GM12865 (cell line): ENCODE measurements around the gene PDPK1.

Experiments used
- DNase-seq: peaks from one replicate; pipeline ENCODE4 v3.0.0; 2010; ENCODE audit warnings: low read depth
- H3K4me3 ChIP-seq: 2 replicates; pipeline ENCODE4 v1.5.1; 2011; ENCODE audit warnings: mild to moderate bottlenecking, low read depth, low read length, control low read depth
- TF ChIP-seq, protein P1 (sequence below): IDR thresholded peaks from 2 replicates; pipeline ENCODE4 v1.5.1; 2011; ENCODE audit warnings: low read length, control low read depth, low read depth, inconsistent platforms; ENCODE audit not compliant: insufficient read depth; ENCODE audit errors: missing control alignments

Gene PDPK1

DNA sequence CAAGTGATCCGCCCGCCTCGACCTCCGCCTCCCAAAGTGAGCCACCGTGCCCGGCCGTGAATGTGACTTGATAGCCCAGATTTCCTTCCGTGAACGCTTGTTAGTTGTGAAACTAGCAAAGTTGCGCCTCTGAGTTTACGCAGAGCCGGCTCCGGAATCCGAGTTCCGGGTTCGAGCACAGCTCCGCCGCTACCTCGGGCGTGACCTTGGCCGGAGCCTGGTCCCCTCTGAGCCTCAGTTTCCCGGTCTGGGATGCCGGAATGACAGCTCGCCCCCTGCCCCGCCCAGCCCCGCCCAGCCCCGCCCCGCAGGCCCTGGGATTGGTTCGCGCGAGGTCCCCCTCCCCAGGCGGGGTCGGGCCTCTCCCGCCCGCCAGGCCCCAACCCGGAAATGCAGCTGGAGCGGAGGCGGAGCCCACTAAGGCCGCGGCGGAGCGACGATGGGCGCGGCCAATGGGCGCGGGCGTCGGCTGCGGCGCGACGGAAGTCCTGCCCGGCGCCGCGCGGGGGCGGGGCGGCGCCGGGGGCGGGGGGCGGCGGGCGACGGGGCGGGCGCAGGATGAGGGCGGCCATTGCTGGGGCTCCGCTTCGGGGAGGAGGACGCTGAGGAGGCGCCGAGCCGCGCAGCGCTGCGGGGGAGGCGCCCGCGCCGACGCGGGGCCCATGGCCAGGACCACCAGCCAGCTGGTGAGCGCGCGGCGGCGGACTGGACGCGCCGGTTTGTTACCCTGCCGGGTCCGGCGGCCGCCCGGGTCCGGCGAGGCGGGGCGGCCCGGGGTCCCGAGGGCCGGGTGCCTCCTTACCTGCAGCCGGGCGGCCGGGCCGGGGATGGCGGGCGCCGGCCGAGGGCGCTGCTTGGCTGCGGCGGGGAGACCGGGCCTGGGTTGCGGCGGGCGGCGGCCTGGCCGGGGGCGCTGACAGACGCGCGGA lies at the start of gene PDPK1:
PDPK1 (plus strand) TSS at position 571 of the 929 bp plus-strand sequence; CDS start at position 663, 92 bp downstream.
- DNase-seq = peak; percentile 98
- TF ChIP-seq, protein P1, sequence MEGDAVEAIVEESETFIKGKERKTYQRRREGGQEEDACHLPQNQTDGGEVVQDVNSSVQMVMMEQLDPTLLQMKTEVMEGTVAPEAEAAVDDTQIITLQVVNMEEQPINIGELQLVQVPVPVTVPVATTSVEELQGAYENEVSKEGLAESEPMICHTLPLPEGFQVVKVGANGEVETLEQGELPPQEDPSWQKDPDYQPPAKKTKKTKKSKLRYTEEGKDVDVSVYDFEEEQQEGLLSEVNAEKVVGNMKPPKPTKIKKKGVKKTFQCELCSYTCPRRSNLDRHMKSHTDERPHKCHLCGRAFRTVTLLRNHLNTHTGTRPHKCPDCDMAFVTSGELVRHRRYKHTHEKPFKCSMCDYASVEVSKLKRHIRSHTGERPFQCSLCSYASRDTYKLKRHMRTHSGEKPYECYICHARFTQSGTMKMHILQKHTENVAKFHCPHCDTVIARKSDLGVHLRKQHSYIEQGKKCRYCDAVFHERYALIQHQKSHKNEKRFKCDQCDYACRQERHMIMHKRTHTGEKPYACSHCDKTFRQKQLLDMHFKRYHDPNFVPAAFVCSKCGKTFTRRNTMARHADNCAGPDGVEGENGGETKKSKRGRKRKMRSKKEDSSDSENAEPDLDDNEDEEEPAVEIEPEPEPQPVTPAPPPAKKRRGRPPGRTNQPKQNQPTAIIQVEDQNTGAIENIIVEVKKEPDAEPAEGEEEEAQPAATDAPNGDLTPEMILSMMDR = no peak
- peak within 1 kb of the TSS; percentile 64 for H3K4me3 ChIP-seq

DNA sequence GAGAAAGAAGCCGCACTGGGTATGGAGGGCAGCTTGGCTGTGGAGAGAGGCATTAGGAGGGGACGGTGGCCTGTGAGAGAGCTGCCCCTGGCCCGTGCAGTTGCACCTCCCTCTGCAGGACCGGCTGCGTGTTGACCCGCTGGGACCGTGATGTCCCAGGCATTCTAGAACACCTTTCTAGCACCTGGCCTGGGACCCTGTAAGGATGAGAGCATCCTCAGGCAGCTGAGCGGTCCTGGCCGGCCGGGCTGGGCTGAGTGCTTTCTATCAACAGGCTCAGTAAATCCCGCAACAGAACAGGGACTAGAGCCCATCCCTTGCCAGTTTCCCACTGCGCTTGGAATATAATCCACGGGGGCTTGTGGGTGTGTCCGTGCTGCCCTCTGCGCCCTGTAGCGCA lies 48.2 kb upstream of the PDPK1 start:
- TF ChIP-seq, protein P1 = no peak
- H3K4me3 ChIP-seq = no peak overlapping the region
- no peak for DNase-seq

DNA sequence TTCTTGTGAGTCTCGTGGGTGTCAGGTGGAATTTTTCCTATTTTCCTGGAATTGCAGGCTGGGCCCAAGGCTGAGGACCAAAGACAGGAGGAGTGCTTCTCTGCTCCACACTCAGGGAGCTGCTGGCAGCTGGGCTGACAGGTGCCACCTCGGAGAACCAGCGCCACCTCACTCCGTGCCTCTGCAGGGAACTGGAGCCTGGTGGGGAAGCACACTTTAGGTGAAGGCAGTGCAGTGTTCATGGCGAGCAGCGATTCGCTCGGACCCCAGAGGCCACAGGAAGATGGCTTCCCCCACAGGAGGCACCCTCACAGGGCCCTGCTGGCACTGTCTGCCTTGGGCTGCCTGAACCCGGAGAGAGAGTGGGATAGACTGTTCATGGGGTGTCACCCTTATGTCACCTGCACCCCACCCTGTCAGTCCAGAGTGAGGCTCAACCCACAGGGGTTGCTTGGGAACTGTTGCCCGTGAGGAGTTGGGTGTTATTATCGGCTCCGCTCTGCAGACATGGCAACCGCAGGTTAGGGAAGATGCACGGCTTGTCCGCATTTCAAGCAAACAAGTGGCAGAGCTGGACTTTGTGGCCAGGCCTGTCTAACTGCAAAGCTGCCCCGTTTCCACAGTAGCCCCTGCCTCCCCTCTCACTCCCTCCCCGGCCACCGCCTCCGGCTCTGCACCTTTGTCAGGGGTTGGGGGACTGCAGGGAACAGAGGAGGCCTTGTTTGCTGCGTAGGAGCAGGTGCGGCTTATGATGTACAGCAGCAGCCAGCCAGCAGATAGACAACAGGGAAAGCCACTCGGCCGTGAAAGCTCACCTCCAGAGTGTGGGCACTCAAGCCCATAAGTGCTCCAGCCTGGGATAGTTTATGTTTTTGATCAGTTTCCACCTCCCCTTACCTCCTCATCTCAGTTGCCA lies 47.4 kb upstream of the PDPK1 start:
- TF ChIP-seq, protein P1 = no peak
- no peak for DNase-seq
- H3K4me3 ChIP-seq = no peak overlapping the region

DNA sequence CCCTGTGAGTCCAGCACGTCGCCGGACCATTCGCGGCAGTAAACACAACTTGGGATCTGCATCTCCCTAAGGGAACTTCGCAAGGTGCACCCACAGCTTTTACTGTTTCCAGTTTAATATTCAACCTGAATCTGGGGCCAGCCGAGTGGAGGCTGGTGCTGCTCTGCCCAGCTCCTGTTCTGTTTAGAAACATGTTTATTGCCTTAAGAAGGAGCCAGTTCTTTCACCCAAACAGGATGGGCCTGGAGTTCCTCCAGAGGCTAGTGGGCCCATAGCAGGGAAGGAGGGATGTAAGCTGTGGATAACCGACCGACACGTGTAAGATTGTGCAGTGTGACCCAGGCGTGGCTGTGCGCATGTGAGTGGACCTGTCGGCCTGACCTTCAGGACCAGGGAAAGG lies 45.5 kb upstream of the PDPK1 start:
- TF ChIP-seq, protein P1 = no peak
- DNase-seq = no peak
- H3K4me3 ChIP-seq = no peak overlapping the region

DNA sequence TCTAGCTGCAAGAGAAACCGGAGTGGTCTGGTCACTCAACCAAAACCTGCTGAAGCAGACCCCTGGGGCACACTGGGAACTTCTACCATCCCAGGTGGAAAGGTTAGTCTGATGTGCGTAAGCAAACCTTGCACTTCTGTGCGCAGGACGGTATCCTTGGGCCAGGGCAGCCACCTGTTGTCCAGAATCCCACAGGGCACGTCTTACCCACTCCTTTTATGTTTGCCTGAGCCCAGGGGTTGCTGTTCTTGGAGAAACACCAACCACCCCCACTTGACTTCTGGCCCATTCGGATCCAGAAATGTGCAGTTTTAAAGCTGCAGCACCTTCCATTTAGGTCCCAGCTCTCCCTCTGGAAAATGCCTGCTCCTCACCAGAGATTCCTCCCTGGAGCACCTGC lies 44.2 kb upstream of the PDPK1 start:
- TF ChIP-seq, protein P1 = no peak
- H3K4me3 ChIP-seq = no peak overlapping the region

DNA sequence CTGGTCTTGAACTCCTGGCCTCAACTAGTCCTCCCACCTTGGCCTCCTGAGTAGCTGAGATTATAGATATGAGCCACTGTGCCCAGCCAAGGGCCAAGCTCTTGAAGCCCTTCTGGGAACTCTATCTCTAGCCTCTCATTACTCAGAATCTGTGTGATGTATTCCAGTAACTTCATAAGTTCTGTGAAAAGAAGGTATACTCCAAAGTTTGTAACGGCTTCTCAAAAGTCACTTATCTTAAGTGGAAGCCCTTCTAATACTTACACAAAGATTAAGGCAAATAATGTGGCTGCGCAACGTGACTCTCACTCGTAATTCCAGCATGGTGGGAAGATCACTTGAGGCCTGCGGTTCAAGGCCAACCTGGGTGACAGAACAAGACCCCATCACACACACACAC lies 43.2 kb upstream of the PDPK1 start:
- TF ChIP-seq, protein P1 = no peak
- DNase-seq = no peak
- no peak overlapping the region for H3K4me3 ChIP-seq

More for the DNA sequence above, 44.2 kb upstream of the PDPK1 start:
- DNase-seq = no peak
